Mesenchymal stem cell (in vitro differentiated cells and primary cell): Measurements from ENCODE around the gene AP4M1.

Experiments
- DNase-seq: peaks from one replicate; pipeline ENCODE4 v3.0.0-alpha.2; 2013
- H2AFZ ChIP-seq: one replicate; pipeline ENCODE4 v1.6.1; 2013; ENCODE audit warnings: low read depth, mild to moderate bottlenecking, control low read depth, inconsistent platforms, low read length, moderate library complexity
- H2AK5ac ChIP-seq: 2 replicates; pipeline ENCODE4 v1.6.1; 2013; ENCODE audit warnings: low read length, moderate library complexity, mild to moderate bottlenecking, inconsistent platforms; ENCODE audit not compliant: severe bottlenecking
- H2BK120ac ChIP-seq: one replicate; pipeline ENCODE4 v1.6.1; 2013; ENCODE audit warnings: low read depth, mild to moderate bottlenecking, inconsistent platforms, low read length, moderate library complexity
- H2BK12ac ChIP-seq, 2 experiments: one replicate each; pipeline ENCODE4 v1.6.1; 2013; ENCODE audit warnings: inconsistent platforms in 2 of 2, low read length in 2 of 2, mild to moderate bottlenecking in 2 of 2, moderate library complexity in 2 of 2, control low read depth in 1 of 2
- H2BK15ac ChIP-seq: one replicate; pipeline ENCODE4 v1.6.1; 2013; ENCODE audit warnings: mild to moderate bottlenecking, low read depth, inconsistent platforms; ENCODE audit not compliant: poor library complexity, severe bottlenecking
- H2BK5ac ChIP-seq: 2 replicates; pipeline ENCODE4 v1.6.1; 2013; ENCODE audit warnings: low read depth, mild to moderate bottlenecking, low read length, control low read depth, inconsistent platforms; ENCODE audit not compliant: poor library complexity, severe bottlenecking
- H3K14ac ChIP-seq, 2 experiments: one replicate each; pipeline ENCODE4 v1.6.1; 2013; ENCODE audit warnings: inconsistent platforms in 2 of 2, low read length in 2 of 2, control low read depth in 1 of 2, mild to moderate bottlenecking in 1 of 2, moderate library complexity in 1 of 2
- H3K18ac ChIP-seq, 2 experiments: one replicate each; pipeline ENCODE4 v1.6.1; 2013; ENCODE audit warnings: inconsistent platforms in 2 of 2, low read length in 2 of 2, control low read depth in 1 of 2, low read depth in 1 of 2, mild to moderate bottlenecking in 1 of 2
- H3K23ac ChIP-seq, 2 experiments: one replicate each; pipeline ENCODE4 v1.6.1; 2013; ENCODE audit warnings: inconsistent platforms in 2 of 2, low read length in 2 of 2, mild to moderate bottlenecking in 2 of 2, moderate library complexity in 2 of 2, control low read depth in 1 of 2
- H3K27ac ChIP-seq: 2 replicates; pipeline ENCODE4 v1.5.1; 2013; ENCODE audit warnings: mild to moderate bottlenecking, moderate library complexity, low read length, control low read depth, inconsistent platforms; ENCODE audit not compliant: poor library complexity, severe bottlenecking
- H3K27me3 ChIP-seq, 2 experiments: 2 replicates each; pipeline versions ENCODE4 v1.6.1 to v1.7.0; 2013; ENCODE audit warnings: low read length in 2 of 2, mild to moderate bottlenecking in 2 of 2, moderate library complexity in 2 of 2, control low read depth in 1 of 2, inconsistent platforms in 1 of 2; ENCODE audit not compliant: control insufficient read depth in 1 of 2, insufficient read depth in 1 of 2
- H3K36me3 ChIP-seq, 2 experiments: 2 replicates each; pipeline versions ENCODE4 v1.6.1 to v1.7.0; 2013; ENCODE audit warnings: low read length in 2 of 2, control low read depth in 1 of 2, inconsistent platforms in 1 of 2, low read depth in 1 of 2, mild to moderate bottlenecking in 1 of 2; ENCODE audit not compliant: insufficient read depth in 2 of 2, control insufficient read depth in 1 of 2
- H3K4ac ChIP-seq, 2 experiments: one replicate each; pipeline ENCODE4 v1.6.1; 2013; ENCODE audit warnings: inconsistent platforms in 2 of 2, low read length in 2 of 2, mild to moderate bottlenecking in 2 of 2, moderate library complexity in 2 of 2, control low read depth in 1 of 2, low read depth in 1 of 2
- H3K4me1 ChIP-seq: 2 replicates; pipeline ENCODE4 v1.6.1; 2013; ENCODE audit warnings: low read depth, low read length, control low read depth; ENCODE audit not compliant: control insufficient read depth, insufficient read depth
- H3K4me2 ChIP-seq: 2 replicates; pipeline ENCODE4 v1.6.1; 2013; ENCODE audit warnings: low read length, mild to moderate bottlenecking, inconsistent platforms; ENCODE audit not compliant: poor library complexity, severe bottlenecking
- H3K4me3 ChIP-seq, 2 experiments: 2 replicates each; pipeline versions ENCODE4 v1.5.1 to v1.7.0; 2013; ENCODE audit warnings: low read length in 2 of 2, mild to moderate bottlenecking in 2 of 2, control low read depth in 1 of 2, low read depth in 1 of 2; ENCODE audit not compliant: insufficient read depth in 1 of 2
- H3K79me1 ChIP-seq: replicated peaks from 2 replicates; pipeline ENCODE4 v1.6.1; 2013; ENCODE audit warnings: mild to moderate bottlenecking, control low read depth, low read length, inconsistent platforms; ENCODE audit not compliant: poor library complexity, severe bottlenecking
- H3K9ac ChIP-seq: 2 replicates; pipeline ENCODE4 v1.7.0; 2013; ENCODE audit warnings: mild to moderate bottlenecking, low read length, moderate library complexity
- H3K9me3 ChIP-seq: 2 replicates; pipeline ENCODE4 v1.7.0; 2013; ENCODE audit warnings: mild to moderate bottlenecking, low read length; ENCODE audit not compliant: control insufficient read depth
- H4K8ac ChIP-seq: one replicate; pipeline ENCODE4 v1.6.1; 2013; ENCODE audit warnings: inconsistent platforms, mild to moderate bottlenecking, low read length, moderate library complexity
- H4K91ac ChIP-seq: one replicate; pipeline ENCODE4 v1.6.1; 2013; ENCODE audit warnings: mild to moderate bottlenecking, low read length, inconsistent platforms
- WGBS: methylation state at CpG from one replicate; pipeline ENCODE4 v1.1.7; 2013; ENCODE audit warnings: mixed read lengths; 5-methylcytosine and 5-hydroxymethylcytosine counted together

The AP4M1 gene

DNA sequence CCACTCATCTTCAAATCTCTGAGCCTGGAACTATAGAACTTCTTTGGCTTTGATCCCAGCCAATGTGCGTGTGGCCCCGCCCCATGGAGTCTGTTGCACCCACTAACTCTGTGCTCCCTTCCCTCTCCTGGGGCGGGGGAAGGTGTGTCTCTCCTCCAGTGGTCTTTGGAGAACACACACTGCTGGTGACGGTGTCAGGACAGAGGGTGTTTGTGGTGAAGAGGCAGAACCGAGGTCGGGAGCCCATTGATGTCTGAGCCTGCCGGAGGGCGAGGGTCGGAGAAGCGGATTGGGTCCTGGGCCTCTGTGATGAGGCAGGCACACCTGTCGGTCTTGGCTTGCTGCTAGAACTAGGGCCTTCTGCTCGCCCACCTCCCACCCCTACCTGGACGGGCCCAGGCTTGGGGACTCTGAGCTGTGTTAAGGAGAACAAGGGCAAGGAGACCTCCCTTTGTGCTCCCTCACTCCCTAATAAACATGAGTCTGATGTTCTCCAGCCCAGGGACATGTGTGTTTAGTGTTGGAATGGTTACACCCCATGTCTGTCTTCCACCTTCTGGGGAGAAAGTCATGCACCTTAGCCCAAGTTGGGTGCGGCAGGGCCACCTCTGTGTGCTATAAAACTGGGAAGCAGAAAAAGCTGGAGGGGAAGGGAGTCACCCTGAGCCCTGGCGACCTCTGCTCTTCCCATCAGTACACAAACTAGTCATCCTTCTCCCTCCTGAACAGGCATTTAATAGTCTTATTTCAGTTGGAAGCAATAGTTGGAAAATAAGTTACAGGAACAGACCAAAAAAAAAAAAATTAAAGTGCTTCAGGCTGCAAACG is 52.5 kb downstream of the AP4M1 start:
- no peaks in the 10 kb centered on the region for H3K9me3 ChIP-seq
- H2BK5ac ChIP-seq: no peak overlapping the region
- no peak overlapping the region for H3K4me3 ChIP-seq
- H3K36me3 ChIP-seq: peaks cover 43 to 51% of the 10 kb centered on the region in 2 experiments
- H2AFZ ChIP-seq: no peak overlapping the region
- no peaks in the 10 kb centered on the region for H3K27me3 ChIP-seq
- 92% methylated on average over 11 of the region's 16 CpGs for WGBS
- no peak overlapping the region for H2BK15ac ChIP-seq
- no peak overlapping the region for H3K18ac ChIP-seq
- peaks cover 30% of the 10 kb centered on the region for H3K79me1 ChIP-seq
- no peak overlapping the region for H3K27ac ChIP-seq
- H3K4me1 ChIP-seq: peaks cover 32% of the 10 kb centered on the region
- H3K14ac ChIP-seq: no peak overlapping the region
- H3K4ac ChIP-seq: no peak overlapping the region
- no peak overlapping the region for H2BK120ac ChIP-seq
- no peak overlapping the region for H2BK12ac ChIP-seq
- no peak for DNase-seq
- H3K9ac ChIP-seq: no peak overlapping the region
- no peak overlapping the region for H3K23ac ChIP-seq
- no peak overlapping the region for H3K4me2 ChIP-seq
- no peak overlapping the region for H4K8ac ChIP-seq
- no peak overlapping the region for H4K91ac ChIP-seq
- no peak overlapping the region for H2AK5ac ChIP-seq

DNA sequence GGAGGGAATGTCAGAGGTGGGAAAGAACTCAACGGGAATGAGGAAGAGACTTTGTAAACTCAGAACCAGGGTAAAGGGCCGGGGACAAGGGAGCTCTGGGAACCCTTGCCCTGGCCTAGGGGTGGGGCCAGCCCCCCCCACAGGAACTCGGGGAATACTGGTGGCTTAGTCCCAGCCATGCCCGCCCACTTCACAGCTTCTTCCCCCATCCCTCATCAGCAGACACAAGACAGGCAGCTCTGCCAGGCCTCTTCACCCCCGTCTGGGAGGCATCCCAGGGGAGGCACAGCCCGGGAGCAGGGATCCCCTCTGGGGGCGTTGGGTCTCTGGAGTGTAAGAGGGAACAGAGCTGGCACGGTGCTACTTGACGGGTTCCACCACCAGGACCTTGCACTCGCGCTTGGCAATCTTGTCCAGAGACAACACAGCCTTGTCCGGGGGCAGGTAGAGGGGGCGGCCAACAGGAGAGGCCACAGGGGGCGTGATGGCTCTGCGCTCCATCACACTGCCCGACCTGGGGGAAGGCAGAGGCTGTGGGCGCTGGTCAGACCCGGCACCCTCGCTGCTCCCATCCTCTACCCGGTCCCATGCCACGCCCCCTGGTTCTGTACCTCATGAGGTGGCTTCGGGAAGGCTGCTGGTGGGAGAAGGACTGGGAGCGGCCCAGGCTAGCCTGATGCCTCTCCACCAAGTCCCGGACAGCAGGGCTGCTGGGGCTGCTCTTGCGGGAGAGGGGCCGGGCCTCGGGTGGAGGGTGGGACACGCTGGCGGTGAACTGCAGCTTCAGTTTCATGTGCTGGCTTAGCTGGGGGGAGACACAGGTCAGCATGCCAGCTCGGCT is 53.4 kb downstream of the AP4M1 start:
- Histone ChIP-seq H4K8ac (peak overlapping the region; percentile 7), H3K36me3 (peaks cover 43 to 51% of the 10 kb centered on the region in 2 experiments), H3K27ac (no peak overlapping the region), H3K4me1 (peaks cover 28% of the 10 kb centered on the region), H2AK5ac (no peak overlapping the region), H3K14ac (no peak overlapping the region), H2BK120ac (no peak overlapping the region), H3K9ac (no peak overlapping the region), H3K4me3 (no peak overlapping the region), H2BK15ac (no peak overlapping the region), H3K79me1 (peaks cover 24% of the 10 kb centered on the region), H3K18ac (no peak overlapping the region), H3K27me3 (no peaks in the 10 kb centered on the region), H3K4me2 (no peak overlapping the region), H2AFZ (no peak overlapping the region), H3K9me3 (no peaks in the 10 kb centered on the region), H4K91ac (no peak overlapping the region), H2BK5ac (no peak overlapping the region), H2BK12ac (peak overlapping the region in 1 of 2 experiments; percentile 29), H3K23ac (peak overlapping the region in 1 of 2 experiments; percentile 14), H3K4ac (no peak overlapping the region)
- DNase-seq: no peak
- 80% methylated on average over 27 of the region's 30 CpGs for WGBS

DNA sequence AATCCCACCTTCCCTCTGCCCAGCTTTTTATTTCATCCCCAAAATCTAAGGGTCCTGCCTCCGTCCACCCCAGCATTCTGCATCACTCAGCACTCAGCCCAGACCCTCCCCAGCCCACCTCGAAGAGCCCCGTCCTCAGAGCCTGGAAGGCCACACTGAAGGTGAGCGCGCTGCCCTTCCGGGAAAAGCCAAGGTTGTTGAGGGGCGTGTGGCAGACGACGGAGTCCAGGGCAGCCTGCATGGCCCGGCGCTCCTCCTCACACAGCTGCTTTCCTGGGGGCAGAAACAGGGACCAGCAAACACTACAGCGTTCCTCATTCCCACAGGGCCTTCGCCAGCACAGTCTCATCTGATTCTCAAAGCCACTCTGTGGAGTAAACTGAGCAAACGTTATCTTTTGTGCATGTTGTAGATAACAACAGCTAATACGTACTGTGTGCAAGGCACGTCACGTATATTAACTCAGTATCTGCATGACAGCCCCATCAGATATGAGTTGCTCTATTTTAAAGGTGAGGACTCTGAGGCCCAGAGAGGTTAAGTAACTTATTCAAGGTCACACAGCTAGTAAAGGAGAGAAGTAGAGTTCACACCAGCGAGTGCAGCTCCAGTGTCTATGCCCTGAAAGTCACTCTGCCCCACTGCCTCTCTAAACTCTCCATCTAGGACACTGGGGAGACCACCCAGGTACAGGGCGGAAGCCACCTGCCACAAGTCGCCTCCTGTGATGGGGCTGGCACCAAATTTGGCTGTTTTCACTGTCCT is 54.3 kb downstream of the AP4M1 start:
- H3K18ac ChIP-seq: no peak overlapping the region
- H2BK120ac ChIP-seq: no peak overlapping the region
- no peak overlapping the region for H2BK5ac ChIP-seq
- H3K4me1 ChIP-seq: peaks cover 31% of the 10 kb centered on the region
- H2BK15ac ChIP-seq: no peak overlapping the region
- no peak overlapping the region for H3K4ac ChIP-seq
- H3K23ac ChIP-seq: no peak overlapping the region
- no peaks in the 10 kb centered on the region for H3K27me3 ChIP-seq
- no peak for DNase-seq
- no peak overlapping the region for H3K14ac ChIP-seq
- no peak overlapping the region for H4K91ac ChIP-seq
- no peak overlapping the region for H3K9ac ChIP-seq
- peaks cover 24% of the 10 kb centered on the region for H3K79me1 ChIP-seq
- no peak overlapping the region for H3K27ac ChIP-seq
- no peak overlapping the region for H2BK12ac ChIP-seq
- H3K9me3 ChIP-seq: no peaks in the 10 kb centered on the region
- no peak overlapping the region for H2AK5ac ChIP-seq
- 94% methylated on average over 20 of the region's 20 CpGs for WGBS
- no peak overlapping the region for H3K4me2 ChIP-seq
- peaks cover 43 to 46% of the 10 kb centered on the region in 2 experiments for H3K36me3 ChIP-seq
- H3K4me3 ChIP-seq: no peak overlapping the region
- H4K8ac ChIP-seq: no peak overlapping the region
- no peak overlapping the region for H2AFZ ChIP-seq
